T-helper 22 cell (primary cell): Measurements from ENCODE around the gene SULT1E1.
"Not testable (repeated sequence)": the region's sequence is repeated elsewhere in the genome, so short reads cannot be mapped to it uniquely, and the experiment has no call there.

Source experiments
- DNase-seq: peaks from one replicate; pipeline ENCODE4 v3.0.0-alpha.2; 2020; ENCODE audit warnings: low read depth

The SULT1E1 gene

DNA sequence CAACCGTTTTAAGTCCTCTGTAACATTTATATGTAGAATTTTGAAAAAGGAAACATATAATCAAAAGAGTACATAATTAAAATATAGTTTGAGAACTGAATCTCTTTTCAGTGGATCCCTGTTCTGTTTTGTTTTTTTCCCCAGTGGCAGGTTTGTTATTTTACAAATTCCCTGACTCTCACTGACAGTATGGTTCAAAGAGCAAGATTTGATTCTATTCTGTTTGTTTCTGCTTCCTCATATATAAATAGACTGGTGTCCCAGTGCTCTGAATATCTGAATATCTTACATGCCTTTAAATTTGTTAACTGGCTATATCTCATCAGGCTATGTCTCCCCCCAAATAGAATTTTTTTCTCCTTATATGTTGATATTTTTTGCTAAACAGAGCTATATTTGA, 16.6 kb downstream of the SULT1E1 start:
- no peak for DNase-seq

DNA sequence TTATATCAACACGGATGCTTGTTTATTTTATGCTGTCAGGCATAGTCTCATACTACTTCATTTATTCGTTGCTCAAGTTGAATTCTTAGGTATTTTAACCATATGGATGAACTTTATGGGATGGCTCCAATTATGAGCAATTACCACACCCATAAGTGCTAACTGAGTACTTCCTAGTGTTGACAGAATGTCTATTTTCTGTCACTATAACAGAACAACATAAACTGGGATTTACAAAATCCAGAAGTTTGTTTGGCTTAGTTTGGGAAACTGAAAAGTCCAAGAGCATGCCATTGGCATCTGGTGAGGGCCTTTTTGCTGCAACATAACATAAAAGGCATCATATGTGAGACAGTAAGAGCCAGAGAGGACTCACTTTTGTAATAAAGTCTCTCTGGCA, 21.0 kb downstream of the SULT1E1 start:
- DNase-seq, result no peak

DNA sequence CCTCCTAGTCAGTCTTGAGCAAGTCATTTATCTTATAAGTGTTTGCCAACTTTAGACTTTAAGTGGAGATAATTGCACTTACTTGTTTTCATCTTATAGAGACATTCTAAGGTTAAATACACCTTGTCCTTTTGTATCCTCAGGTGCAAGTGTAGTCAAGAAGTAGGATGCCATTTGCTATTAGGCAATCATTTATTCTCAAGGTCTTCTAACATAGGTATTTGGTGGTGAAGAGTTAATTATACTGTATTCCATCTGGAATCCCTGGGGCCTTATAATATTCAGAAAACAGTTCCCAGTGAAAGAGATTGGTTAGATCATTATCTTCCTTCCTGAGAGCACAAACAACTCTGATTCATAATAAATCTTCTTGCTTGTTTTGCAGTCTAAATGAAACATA, 23.7 kb downstream of the SULT1E1 start:
- no peak for DNase-seq

DNA sequence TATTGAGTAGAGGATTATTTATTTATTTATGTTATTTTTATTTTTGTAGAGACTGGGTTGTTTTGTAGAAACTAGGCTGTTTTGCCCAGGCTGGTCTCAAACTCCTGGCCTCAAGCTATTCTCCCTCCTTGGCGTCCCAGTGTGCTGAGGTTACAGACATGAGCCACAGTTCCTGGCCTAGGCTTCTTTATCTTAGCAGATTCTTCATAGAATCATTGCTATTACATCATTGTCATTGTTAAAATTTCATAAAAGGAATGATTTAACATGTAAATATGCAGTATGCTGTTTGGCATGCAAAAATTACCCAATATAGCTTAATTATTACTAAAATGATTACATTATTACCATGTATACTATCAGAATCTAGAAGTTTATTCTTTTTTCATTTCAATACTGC, 24.2 kb downstream of the SULT1E1 start:
- no peak for DNase-seq

DNA sequence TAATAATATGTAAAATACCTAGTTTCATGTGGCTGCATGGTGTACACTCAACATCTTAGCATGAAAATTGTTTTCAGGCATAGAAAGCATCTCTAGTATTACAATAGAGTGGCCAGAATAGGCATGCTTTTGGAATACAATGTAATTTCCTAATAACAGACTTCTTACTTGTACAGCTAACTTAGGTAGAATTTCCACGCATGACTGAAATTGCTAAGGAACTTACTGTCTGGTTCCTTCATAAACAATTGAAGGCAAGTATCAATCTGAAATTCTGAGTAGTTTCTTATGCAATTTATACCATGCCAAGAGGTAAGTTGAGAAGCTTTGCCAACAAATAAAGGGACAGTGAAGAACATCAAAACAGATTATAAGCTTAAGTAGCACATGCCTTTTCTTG, 26.7 kb downstream of the SULT1E1 start:
- DNase-seq, result no peak

DNA sequence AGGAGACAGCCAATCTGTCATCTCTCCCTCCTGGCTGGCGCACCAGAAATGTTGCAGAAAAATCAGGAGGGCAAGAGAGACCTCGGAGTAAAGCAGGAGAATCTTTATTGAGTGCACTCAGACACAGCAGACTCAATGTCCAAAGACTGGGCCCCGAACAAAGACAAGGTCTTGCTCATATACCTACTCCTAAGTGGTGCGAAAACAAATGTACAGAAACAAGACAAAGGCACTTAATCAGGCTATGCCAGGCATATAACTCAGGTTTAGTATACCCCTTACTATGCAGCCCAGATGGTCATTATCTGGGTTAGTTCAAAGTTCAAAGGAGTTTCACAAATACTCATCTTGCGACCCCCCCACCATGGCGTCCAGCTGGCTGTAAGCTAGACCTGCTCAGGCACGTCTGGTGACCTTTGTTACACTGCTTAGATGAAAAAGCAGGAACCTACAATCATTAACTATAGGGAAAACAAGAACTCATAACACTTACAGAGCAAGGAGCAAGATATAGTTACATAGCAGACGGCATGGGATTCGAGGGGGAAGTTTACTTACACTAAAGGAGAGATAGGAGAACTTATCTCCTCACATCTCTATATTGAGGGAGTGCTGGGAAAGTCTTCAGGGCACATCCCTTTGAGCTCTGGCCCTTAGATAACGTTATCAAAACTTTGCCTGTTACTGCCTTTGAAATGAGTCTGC, 27.5 kb downstream of the SULT1E1 start:
- DNase-seq, result no peak

DNA sequence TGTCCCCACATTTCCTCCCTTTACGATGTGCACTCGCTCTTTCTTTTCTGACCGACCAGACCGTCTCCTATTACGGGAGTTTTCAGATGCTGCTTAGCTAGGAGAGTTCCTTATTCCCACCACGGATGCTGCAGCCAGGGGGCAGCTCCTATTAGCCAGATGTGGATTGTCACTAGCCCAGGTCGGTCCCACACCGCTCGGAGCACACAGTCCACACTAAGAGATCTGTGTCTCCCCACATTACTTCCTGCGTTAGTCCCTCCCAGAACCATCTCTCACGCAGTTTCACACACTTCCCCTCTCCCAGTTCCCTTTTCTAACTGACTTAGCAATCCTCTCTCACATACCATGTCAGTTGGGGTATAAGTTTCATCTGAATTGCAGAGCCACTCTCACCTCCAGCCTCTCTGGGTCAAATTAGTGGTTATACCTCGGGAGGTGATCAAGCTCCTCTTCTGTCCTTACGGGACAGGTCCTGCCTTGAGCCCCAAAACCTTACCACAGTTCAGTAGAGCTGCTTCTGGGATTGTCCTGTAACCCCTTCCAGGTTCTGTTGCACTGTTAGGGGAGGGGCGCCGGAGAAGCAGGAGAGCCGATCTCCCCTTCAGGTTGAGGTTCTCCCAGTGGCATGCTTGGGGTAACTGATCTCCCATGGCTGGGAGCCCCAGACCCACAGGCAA, 28.2 kb downstream of the SULT1E1 start:
- DNase-seq, result no peak

DNA sequence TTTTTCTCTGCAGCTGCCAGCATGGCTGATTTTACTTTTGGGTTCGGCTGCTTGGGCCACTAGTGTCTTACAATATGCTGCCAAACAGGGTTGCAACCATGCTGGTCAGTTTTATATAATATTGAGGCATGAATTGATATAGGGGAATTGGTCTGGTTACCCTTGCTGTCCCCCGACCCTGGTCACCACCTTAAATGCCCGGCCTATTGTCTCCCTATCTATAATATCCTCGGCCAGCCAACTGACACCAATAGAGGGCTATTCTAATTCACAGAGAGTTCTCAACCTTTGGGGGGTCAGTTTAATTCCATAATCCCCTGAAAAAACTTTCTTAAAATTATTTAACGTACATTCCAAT, 28.7 kb downstream of the SULT1E1 start:
- DNase-seq, result no peak

DNA sequence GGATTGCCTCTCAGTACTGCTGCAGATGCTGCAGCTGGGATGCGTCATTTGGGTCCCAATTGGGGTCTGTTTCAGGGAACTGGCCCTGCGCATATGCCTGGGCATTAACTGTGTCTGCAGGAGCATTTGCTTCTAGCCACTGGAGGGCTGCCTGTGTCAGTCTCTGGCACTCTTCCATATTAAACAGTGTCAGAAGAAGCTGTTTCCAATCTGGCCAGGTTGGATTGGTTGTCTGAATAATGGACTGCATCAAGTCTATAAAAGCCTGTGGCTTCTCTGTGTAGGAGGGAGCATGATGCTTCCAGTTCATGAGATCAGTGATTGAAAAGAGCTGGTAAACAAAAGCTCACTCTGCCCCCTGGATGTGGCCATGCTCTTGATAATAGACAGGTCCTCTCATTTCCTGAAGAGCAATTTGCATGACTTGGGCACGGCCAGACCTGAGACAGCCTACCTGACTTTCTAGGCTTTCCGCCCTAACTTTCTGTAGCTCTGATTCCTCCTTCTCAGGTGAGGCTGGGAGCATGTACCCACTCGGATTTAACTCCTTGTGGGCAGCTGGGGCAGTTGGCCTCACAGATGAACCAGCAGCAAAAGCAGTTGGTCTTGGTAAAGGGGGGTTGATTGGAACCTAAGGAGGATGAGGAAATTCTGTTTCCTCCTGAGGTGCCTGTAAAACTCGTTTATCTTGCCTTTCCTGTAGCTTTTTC, 29.2 kb downstream of the SULT1E1 start:
- DNase-seq, result no peak

DNA sequence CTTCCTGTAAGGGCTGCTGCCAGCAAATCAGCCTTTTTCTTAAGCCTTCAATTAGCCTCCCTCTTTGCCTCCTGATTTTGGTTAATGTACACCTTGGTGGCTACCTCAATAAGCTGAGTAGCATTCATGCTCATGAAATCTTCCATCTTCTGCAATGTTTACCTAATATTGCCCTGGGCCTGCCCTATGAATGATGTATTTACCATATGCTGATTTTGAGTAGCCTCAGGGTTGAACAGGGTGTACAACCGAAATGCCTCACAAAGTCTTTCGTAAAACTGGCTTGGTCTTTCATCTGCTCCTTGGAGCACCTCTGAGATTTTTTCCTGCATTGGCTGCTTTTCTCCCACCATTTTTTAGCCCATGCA, 29.8 kb downstream of the SULT1E1 start:
- DNase-seq, result no peak

DNA sequence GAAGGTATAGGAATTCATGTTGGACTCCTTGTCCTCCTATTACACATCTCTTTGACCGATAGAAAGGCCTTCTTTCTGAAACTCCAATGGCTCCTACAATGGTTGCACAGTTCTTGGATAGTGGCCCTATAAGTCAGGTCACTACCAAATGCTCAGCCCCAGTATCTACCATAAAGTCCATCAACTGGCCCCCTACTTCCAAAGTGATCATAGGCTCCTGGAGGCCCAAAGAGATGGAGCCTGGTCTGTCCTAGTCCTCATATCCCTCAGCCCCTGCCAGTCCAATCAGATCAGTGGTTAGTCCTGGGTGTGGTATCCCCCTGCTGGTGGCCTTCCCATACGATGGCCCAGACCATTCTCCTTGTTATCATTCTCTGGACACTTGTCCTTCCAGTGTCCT, 30.3 kb downstream of the SULT1E1 start:
- no peak for DNase-seq

DNA sequence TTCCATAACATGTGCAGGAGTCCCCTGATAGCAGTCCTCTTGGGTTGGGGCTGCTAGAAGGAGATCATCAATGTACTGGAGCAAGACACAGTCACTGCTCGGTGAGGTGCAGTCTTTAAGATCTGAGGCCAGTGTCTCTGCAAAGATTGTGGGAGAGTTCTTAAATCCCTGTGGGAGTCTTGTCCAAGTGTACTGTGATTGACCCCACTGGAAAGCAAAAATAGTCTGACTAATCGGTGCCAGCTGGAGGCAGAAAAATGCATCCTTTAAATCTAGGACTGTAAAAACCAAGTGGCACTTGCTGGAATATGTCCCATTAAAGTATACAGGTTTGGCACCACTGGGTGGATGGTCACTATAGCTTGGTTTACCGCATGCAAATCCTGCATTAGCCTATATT, 31.1 kb downstream of the SULT1E1 start:
- DNase-seq, result no peak

DNA sequence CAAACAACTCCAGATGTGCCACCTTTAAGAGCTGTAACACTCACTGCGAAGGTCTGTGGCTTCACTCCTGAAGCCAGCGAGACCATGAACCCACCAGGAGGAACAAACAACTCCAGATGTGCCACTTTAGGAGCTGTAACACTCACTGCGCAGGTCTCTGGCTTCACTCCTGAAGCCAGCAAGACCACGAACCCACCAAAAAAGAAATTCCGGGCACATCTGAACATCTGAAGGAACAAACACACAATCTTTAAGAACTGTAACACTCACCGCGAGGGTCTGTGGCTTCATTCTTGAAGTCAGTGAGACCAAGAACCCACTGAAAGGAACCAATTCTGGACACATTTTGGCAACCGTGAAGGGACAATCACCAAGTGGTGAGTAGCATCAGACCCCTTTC, 34.9 kb downstream of the SULT1E1 start:
- DNase-seq, result not testable (repeated sequence)

DNA sequence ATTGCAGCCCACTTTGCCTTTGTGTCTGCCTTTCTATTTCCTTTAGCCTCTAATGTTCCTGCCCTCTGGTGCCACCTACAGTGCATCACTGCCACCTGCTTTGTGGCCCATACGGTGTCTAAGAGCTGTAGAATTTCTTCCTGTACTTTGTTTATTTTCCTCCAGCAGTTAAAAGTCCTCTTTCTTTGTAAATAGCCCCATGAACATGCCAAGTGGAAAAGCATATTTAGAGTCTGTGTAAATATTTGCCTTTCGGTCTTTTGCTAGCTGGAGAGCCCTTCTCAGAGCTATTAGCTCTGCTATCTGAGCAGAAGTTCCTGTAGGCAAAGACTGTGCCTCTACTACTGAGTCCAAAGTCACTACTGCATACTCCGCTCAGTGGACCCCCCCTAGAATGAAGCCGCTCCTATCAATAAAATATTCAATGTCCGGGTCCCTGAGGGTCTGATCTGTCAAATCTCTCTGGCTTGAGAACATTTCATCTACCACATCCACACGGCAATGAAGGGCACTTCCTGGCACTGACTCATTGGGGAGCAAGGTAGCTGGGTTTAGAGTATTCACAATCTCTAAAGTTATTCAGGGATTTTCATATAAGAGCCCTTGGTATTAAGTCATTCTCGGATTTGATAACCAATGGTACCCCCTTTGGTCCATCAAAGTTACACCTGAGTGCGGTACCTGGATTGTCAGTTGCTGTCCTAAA, 36.3 kb downstream of the SULT1E1 start:
- DNase-seq, result no peak

DNA sequence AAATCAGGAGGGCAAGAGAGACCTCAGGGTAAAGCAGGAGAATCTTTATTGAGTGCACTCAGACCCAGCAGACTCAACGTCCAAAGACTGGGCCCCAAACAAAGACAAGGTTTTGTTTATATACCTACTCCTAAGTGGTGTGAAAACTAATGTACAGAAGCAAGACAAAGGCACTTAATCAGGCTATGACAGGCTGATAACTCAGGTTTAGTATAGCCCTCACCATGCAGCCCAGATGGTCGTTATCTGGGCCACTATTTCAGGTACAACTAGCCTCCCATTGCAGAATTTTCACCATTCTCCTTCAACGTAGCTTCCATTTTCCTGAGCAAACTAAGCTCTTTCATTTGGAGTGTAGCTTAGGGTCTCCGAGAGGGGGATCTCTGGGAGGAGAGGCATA, 36.9 kb downstream of the SULT1E1 start:
- DNase-seq, result no peak

DNA sequence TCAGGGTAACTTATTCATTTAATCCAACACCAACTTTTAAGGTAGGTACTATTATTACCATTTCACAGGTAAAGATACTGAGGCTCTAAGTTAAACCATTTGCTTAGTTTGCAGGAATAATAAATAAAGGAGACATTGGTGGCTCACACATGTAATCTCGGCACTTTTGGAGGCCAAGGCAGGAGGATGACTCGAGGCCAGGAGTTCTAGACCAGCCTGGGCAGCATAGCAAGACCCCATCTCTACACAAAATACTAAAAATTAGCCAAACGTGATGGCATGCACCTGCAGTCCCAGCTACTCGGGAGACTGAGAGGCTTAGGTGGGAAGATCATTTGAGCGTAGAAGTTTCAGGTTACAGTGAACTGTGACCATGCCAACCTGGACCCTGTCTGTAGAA, 37.7 kb downstream of the SULT1E1 start:
- DNase-seq, result no peak

DNA sequence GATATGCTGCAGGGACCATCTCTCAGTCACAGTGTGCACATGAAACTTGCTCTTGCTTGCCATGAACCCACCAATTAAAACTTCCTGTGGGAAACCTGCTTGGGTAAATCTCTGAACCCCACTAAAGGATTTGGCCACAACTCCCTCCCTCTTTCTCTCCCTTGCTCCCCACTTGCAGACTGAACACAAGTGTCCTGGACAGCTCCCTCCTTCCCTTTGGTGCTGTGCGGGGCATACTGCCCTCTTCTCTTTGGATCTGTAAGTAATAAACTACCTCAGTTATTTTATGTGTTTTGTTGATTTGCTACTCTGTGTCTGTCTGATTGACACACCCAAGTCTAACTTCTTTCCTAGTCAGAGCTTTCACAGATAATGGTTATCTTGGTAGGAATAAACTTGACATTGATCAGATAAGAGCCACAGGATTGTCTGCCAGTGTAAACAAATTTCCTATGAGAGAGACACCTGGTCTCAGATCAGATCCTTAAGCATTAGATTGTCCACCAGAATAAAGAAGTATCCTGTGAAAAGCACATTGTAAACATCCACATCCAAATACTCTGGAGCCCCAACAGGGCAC, 41.8 kb downstream of the SULT1E1 start:
- no peak for DNase-seq

DNA sequence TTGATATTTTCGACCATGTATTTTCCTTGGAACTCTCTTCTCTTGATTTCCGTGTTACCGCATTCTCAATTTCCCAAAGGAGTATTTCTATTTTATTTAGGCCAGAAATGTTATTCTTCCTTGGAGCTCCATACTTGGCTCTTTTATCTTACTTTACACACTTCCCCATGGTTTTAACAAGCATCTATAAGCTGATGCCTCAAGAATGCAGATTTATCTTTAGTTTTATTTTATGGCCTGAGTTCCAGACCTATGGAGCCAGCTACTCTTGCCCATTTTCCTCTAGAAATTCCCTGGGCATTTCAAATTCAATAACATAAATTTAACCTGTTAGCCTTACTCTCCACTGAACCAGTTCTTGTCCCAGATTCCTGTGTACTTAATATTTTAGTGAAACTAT, 43.7 kb downstream of the SULT1E1 start:
- no peak for DNase-seq

DNA sequence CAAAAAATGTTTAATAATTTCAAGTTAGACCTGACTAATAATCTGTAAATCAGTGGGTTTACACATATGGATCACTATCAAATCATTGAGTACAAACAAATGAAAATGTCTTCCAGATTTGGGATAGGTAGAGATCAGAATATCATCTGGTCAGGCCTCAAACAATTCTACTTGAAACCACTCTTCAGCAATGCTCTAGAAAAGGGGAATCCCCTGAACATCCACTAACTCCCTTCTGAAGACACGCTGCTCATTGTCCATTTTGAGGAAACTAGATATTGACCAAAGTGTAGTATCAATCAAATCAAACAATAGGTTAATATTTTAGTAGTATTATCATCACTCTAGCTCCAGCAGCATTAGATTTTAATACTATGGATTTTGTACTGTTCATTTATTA, 46.3 kb downstream of the SULT1E1 start:
- no peak for DNase-seq

DNA sequence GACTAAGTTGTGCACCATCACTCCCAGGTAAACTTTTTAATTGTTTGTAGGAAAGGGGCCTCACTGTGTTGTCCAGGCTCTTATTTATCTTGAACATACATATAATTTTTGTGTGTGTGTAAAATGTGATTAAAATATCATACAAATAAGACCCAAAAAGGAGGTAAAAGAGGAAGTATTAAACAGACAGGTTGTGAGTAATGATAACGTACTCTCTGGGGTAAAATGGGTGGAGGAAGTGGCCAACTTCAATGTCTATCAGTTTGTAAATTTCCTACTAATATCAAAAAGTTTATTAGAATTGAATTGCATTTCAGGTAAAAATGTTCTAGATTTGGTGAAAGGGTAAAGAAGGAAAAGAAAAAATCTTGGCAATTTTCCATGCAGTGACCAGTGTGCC, 48.8 kb downstream of the SULT1E1 start:
- no peak for DNase-seq

DNA sequence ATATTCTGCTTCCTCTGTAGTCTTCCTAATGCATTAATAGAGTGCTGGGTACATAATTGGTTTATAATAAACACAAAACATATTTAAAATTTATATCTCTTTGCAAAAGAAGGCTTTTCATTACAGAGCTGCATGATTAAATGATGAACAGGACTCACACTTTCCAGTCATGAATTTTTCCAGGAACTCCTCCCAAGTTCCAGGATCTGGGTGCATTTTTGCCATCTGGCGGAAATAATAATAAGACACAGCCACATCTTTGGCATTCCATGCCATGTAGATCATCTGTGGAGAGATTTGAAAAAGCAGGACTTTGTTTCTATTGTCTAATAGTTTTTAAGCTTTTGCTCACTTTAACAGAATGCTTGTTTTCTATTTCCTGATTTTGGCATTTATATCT, 59.3 kb downstream of the SULT1E1 start:
- DNase-seq, result no peak

DNA sequence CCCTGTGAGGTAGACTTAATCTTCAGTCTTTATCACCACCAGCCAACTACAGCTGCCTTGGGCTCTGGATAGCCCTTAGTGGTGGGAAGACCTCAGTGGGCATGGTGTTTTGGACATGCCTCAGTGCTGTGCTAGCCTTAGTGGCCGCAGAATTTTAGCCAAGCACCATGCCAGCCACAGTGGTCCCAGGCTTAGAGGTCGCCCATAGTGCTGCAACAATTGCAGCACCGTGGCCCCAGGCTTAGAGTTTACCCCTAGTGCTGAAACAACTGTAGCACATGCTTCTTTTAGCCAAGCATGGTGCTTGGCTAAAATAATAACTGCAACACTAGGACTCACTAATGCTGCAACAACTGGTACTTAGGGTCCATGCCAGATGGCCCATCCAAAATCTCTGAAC, 60.6 kb downstream of the SULT1E1 start:
- DNase-seq, result no peak

DNA sequence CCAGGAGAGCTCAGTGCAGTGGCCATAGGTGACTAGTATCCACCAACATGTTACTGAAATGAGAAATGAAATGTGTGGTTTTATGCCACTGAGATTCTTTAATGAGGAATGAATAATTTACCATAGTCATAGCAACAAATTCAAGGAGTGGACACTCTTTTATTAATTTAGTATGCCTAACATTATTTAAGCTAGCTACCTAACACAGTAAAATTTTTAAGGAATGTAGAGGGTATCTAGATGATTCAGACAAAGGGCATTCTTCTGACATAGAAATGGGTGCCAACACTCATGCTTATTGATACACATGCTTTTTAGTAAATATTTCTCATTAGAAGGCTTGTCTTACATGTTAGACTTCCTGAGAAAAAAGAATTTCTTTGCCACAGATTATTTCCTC, 66.2 kb downstream of the SULT1E1 start:
- DNase-seq, result no peak
